ENCODE data around the gene NMNAT2.
A peak's percentile ranks its signal among the peaks of the same experiment; 100 is the strongest.
"Not testable (repeated sequence)": the region's sequence is repeated elsewhere in the genome, so short reads cannot be mapped to it uniquely, and the experiment has no call there.

NMNAT2 gene

GRCh38 chr1:183282101-183282855 lies 135.9 kb downstream of the NMNAT2 start:
- no peak for DNase-seq

- DNase-seq: peak; percentile 52 to 71
These were observed 136.6 kb downstream of the NMNAT2 start for GRCh38 chr1:183281553-183282091.

- no peak for DNase-seq
These were observed 137.1 kb downstream of the NMNAT2 start for GRCh38 chr1:183281039-183281438.

GRCh38 chr1:183279835-183280234 lies 138.3 kb downstream of the NMNAT2 start:
- DNase-seq: peak in 1 of 2 donors; percentile 64

GRCh38 chr1:183278739-183279591 lies 139.2 kb downstream of the NMNAT2 start:
- no peak for DNase-seq

- DNase-seq: no peak
These were observed 140.1 kb downstream of the NMNAT2 start for GRCh38 chr1:183277821-183278738.

GRCh38 chr1:183276386-183277080 lies 141.6 kb downstream of the NMNAT2 start:
- no peak for DNase-seq

GRCh38 chr1:183275322-183275721 lies 142.9 kb downstream of the NMNAT2 start:
- DNase-seq: no peak

GRCh38 chr1:183274836-183275235 lies 143.3 kb downstream of the NMNAT2 start:
- DNase-seq: no peak

- not testable (repeated sequence) for DNase-seq
These were observed 144.2 kb downstream of the NMNAT2 start for GRCh38 chr1:183273984-183274383.

- no peak for DNase-seq
These were observed 144.9 kb downstream of the NMNAT2 start for GRCh38 chr1:183273300-183273699.

- DNase-seq: no peak
These were observed 145.8 kb downstream of the NMNAT2 start for GRCh38 chr1:183272390-183272848.

GRCh38 chr1:183270541-183271141 lies 147.5 kb downstream of the NMNAT2 start:
- no peak for DNase-seq

GRCh38 chr1:183267646-183268431 lies 150.3 kb downstream of the NMNAT2 start:
- DNase-seq: no peak

GRCh38 chr1:183263886-183264602 lies 154.1 kb downstream of the NMNAT2 start:
- no peak for DNase-seq

- DNase-seq: no peak
These were observed 155.5 kb downstream of the NMNAT2 start for GRCh38 chr1:183262628-183263200.

- DNase-seq: no peak
These were observed 158.3 kb downstream of the NMNAT2 start for GRCh38 chr1:183259924-183260323.

- DNase-seq: no peak
These were observed 163.1 kb downstream of the NMNAT2 start for GRCh38 chr1:183255073-183255472.

GRCh38 chr1:183251959-183252450 lies 166.2 kb downstream of the NMNAT2 start:
- no peak for DNase-seq

All from CD4-positive, alpha-beta T cell treated with Interleukin-4 for 1 hour (primary cell).